ENCODE results near the gene DOCK2.

DNA sequence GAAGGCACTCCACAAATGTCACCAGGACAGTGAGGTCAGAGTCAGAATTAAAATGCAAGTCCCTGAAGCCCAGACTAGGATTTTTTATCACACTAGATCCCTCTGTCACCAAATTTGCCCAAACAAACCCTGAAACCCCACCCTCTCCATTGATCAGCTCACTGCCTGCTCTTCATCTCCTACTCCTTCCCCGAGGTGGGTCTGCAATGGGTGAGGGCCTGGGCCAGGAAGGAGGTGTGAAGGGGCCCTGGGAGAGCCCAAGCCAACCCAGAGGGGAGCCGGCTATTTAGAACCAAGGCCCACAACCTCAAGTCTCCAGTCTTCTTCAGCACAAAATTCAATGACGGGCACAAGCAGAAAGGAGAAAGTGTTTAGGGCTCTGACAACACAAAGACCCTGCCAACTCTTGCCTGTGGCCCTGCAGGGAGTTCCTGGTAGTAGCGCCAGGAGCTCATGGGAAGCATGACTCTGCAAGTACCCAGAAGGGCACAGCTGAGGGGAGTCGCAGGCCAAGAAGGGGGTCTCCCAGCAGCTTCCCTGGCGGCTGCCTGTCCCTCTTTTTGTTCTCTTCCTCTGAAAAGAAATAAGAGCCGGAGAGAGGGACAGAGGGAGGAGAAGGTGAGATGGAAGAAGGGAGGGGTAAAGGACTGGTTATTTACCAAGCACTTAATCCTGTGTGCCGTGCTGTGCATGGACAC, 474.2 kb downstream of the DOCK2 start:
- no peak for TF ChIP-seq CTCF (IDR thresholded peaks at IDR 0.05)
- no peak for TF ChIP-seq POLR2A (IDR thresholded peaks at IDR 0.05)

Data from uterus (tissue), 2 donors.